NOMO-1 treated with dmso at 0.1 percent for 144 hours (cell line): Measurements from ENCODE around the gene USH1G.
A peak's percentile ranks its signal among the peaks of the same experiment; 100 is the strongest.
"Not testable (repeated sequence)": the region's sequence is repeated elsewhere in the genome, so short reads cannot be mapped to it uniquely, and the experiment has no call there.

Source experiments
- DNase-seq: peaks from one replicate; lab custom pipeline; 2025; ENCODE audit not compliant: unreplicated experiment; lab: John Stamatoyannopoulos, UW

The USH1G gene

GRCh38 chr17:74922694-74923537 lies at the start of gene USH1G:
TSS of gene USH1G (minus strand) at chr17:74923255. CDS start at chr17:74923073, 182 bp downstream.
- no peak for DNase-seq

- no peak for DNase-seq
These were observed 49.3 kb upstream of the USH1G start, which contains the start of gene HID1 for GRCh38 chr17:74972107-74972972. TSS of gene HID1 (minus strand) at chr17:74972759. CDS start at chr17:74972656, 103 bp downstream.

- no peak for DNase-seq
These were observed 48.7 kb upstream of the USH1G start for GRCh38 chr17:74971842-74972106.

GRCh38 chr17:74971069-74971841 lies 48.2 kb upstream of the USH1G start:
- DNase-seq: no peak

- DNase-seq: no peak
These were observed 47.3 kb upstream of the USH1G start for GRCh38 chr17:74970395-74970794.

- not testable (repeated sequence) for DNase-seq
These were observed 46.4 kb upstream of the USH1G start for GRCh38 chr17:74969501-74969900.

GRCh38 chr17:74968361-74968780 lies 45.3 kb upstream of the USH1G start:
- DNase-seq: no peak

- no peak for DNase-seq
These were observed 42.0 kb upstream of the USH1G start for GRCh38 chr17:74964988-74965622.

- DNase-seq: no peak
These were observed 41.2 kb upstream of the USH1G start for GRCh38 chr17:74964246-74964761.

- DNase-seq: no peak
These were observed 40.6 kb upstream of the USH1G start for GRCh38 chr17:74963656-74964055.

GRCh38 chr17:74962622-74963394 lies 39.8 kb upstream of the USH1G start:
- DNase-seq: no peak

GRCh38 chr17:74961657-74962350 lies 38.7 kb upstream of the USH1G start:
- peak; percentile 59 for DNase-seq

GRCh38 chr17:74960570-74961342 lies 37.7 kb upstream of the USH1G start:
- DNase-seq: peak; percentile 39

- no peak for DNase-seq
These were observed 36.9 kb upstream of the USH1G start for GRCh38 chr17:74959826-74960515.

- DNase-seq: no peak
These were observed 35.1 kb upstream of the USH1G start for GRCh38 chr17:74957935-74958740.

- no peak for DNase-seq
These were observed 33.0 kb upstream of the USH1G start for GRCh38 chr17:74956093-74956492.
